GM03348 (cell line): Measurements from ENCODE around the gene NPAS1.

Experiments used
- DNase-seq: peaks from one replicate; pipeline ENCODE4 v3.0.0; 2012; ENCODE audit warnings: low spot score

NPAS1 gene

DNA sequence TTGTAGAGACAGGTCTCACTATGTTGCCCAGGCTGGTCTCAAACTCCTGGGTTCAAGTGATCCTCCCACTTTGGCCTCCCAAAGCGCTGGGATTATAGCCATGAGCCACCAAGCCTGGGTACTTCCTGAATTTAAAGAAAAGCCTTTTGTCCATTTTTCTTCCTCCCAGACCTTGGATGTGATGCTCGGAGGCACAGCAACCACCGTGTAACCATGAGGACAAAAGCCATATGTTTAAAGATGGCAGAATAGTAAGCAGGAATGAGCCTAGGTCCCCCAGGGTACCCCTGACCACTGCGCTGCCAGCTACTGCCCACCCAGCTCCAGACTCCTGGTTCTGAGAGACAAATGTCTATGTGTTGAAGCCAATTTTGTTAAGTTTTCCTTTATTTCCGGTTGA is 62.9 kb downstream of the NPAS1 start:
- no peak for DNase-seq

DNA sequence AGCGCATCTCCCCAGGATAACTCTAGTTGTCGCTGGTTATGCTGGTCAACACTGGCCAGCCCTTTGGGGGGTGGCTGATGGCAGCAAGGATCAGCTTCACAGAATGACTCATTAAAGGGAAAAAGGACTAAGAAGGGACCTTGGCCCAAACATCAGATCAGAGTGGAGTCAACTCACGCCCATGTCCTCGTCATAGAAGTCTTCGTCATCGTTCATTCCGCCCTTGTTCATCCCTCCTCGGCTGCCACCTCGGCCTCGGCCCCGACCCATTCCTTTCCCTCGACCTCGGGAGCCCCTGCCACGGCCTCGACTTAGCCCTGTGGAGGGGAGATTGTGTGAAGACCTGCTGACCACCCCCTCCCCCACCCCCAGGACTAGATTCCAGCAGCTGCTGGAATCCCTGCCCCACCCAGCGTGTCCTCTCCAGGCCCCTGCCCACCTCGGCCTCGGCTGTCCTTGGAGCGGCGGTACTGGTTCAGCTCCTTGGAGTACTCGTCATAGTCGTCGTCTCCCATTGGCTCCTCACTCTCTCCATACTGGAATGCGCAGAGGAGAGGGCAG is 65.3 kb downstream of the NPAS1 start:
- DNase-seq = no peak

DNA sequence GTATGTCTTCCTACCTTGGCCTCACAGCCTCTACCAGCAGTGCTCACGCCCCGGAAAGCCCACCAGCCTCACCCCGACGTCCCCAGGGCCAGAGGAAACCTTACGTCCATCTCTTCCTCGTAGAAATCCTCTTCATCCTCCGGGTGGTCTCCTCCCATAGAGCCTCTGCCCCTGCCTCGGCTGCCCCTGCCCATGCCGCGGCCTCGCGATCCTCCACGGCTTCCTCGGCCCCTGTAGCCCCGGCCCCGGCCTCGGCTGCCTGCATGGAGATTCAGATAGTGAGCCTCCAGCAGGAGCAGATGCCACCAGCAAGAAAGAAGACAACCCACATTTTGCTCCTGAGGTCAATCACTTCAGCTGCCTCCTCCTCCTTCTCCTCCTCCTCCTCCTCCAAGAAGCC is 66.6 kb downstream of the NPAS1 start:
- no peak for DNase-seq

- DNase-seq = no peak
Measured at GRCh38 chr19:47089767-47090350, 70.2 kb downstream of the NPAS1 start.

- no peak for DNase-seq
Measured at GRCh38 chr19:47093254-47093653, 73.6 kb downstream of the NPAS1 start.

DNA sequence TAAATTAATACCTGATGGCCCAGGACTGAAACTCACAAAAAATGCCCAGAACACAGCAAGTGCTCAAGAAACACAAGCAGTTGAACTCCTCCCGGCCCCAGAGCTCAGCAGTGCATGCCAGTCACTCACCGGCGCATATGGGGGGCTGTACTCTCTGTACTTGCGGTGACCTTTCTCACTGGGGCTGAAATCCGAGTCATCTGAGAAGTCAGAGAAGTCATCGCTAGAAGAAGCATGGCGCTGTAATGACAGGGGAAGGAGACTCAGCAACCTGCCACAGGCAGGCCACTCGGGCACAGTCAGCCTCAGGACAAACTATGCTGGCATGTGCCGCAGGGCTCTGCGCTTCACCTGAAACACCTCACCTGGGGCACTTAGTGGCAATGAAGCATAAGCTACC is 74.2 kb downstream of the NPAS1 start:
- no peak for DNase-seq

DNA sequence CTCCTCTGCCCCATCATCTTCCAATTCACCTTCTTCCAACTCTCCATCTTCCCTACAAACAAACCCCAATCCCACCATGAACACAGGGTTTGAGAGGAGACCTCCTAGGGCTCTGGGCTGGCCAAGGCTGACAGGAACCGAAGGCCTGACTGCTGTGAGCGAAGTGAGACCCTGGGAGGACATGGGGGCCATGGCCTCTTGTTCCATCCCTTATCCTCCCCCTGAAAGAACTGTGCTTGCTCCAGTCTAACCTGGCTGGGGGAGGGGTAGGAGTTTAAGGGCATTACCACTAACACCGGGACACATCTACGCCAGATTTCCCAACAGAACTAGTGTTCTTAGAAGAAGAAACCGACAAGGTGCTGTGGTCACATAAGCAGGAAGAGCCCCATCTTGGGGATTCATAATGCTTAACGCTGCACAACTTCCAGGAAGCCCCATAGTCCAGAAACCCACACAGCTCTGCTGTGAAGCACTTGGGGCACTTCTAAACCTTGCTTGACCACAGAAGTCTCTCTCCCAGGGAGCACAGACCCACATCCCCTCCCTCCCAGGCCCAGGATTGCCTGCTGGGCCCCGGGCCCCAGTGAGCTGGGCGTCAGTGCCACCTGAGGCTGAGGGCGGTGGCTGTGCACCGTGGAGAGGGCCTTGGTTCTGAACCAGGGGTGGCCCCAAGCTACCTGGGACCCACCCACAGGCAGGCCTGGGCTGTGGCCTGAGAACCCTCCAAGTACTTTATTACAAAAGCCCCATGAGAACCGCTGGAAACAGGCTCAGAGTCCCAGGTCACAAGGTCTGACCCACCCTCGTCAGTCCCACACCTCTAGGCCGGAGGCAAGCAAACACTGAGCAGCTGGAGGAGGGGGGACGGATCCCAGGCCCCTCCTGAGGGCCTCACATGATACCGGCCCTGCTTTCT is 75.2 kb downstream of the NPAS1 start:
- no peak for DNase-seq
